NK-92 (cell line): ENCODE data around the gene GABBR2.

Experiments used
- DNase-seq: peaks from one replicate; lab custom pipeline; 2025; ENCODE audit not compliant: unreplicated experiment; lab: John Stamatoyannopoulos, UW

The GABBR2 gene

GRCh38 chr9:98449871-98450270 lies 258.9 kb downstream of the GABBR2 start:
- no peak for DNase-seq

GRCh38 chr9:98445576-98445975 lies 263.2 kb downstream of the GABBR2 start:
- DNase-seq, result no peak

GRCh38 chr9:98444601-98445000 lies 264.1 kb downstream of the GABBR2 start:
- no peak for DNase-seq

- no peak for DNase-seq
These were observed 266.2 kb downstream of the GABBR2 start for GRCh38 chr9:98442541-98442940.

GRCh38 chr9:98442114-98442513 lies 266.6 kb downstream of the GABBR2 start:
- DNase-seq, result no peak

- no peak for DNase-seq
These were observed 270.1 kb downstream of the GABBR2 start for GRCh38 chr9:98438666-98439065.

GRCh38 chr9:98437458-98438034 lies 271.2 kb downstream of the GABBR2 start:
- DNase-seq, result no peak

- DNase-seq, result no peak
These were observed 275.8 kb downstream of the GABBR2 start for GRCh38 chr9:98432960-98433359.

GRCh38 chr9:98432134-98432533 lies 276.6 kb downstream of the GABBR2 start:
- DNase-seq, result no peak

GRCh38 chr9:98430535-98431292 lies 278.0 kb downstream of the GABBR2 start:
- DNase-seq, result no peak

GRCh38 chr9:98429613-98430012 lies 279.1 kb downstream of the GABBR2 start:
- no peak for DNase-seq

- no peak for DNase-seq
These were observed 280.3 kb downstream of the GABBR2 start for GRCh38 chr9:98428454-98428853.

GRCh38 chr9:98427491-98427890 lies 281.2 kb downstream of the GABBR2 start:
- DNase-seq, result no peak

GRCh38 chr9:98425079-98425478 lies 283.7 kb downstream of the GABBR2 start:
- DNase-seq, result no peak

- no peak for DNase-seq
These were observed 289.5 kb downstream of the GABBR2 start for GRCh38 chr9:98419260-98419603.

- no peak for DNase-seq
These were observed 290.0 kb downstream of the GABBR2 start for GRCh38 chr9:98418578-98419259.

- DNase-seq, result no peak
These were observed 292.2 kb downstream of the GABBR2 start for GRCh38 chr9:98416294-98417248.

- DNase-seq, result no peak
These were observed 293.0 kb downstream of the GABBR2 start for GRCh38 chr9:98415782-98416181.

- DNase-seq, result no peak
These were observed 295.7 kb downstream of the GABBR2 start for GRCh38 chr9:98413084-98413483.

- DNase-seq, result no peak
These were observed 296.5 kb downstream of the GABBR2 start for GRCh38 chr9:98412101-98412842.
